Measurements from ENCODE around the gene WWC1.

DNA sequence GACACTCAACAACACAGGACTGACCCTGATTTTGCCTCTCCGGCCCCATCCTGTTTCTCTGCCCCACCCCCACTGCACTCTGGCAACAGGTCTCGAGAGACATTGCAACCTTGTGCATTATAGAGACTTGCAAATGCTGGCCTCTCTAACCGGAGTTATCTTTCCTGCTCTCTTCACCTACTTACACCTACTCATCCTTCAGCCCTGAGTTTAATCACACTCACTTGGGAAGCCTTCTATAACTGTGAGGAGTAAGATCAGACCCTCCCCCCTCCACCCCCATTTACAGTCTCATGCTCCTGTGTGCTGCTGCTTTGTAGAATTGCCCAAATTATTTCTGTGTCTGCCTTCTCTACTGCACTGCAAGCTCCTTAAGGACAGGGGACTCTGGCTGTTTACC lies 42.8 kb downstream of the WWC1 start:
- TF ChIP-seq, protein P1, sequence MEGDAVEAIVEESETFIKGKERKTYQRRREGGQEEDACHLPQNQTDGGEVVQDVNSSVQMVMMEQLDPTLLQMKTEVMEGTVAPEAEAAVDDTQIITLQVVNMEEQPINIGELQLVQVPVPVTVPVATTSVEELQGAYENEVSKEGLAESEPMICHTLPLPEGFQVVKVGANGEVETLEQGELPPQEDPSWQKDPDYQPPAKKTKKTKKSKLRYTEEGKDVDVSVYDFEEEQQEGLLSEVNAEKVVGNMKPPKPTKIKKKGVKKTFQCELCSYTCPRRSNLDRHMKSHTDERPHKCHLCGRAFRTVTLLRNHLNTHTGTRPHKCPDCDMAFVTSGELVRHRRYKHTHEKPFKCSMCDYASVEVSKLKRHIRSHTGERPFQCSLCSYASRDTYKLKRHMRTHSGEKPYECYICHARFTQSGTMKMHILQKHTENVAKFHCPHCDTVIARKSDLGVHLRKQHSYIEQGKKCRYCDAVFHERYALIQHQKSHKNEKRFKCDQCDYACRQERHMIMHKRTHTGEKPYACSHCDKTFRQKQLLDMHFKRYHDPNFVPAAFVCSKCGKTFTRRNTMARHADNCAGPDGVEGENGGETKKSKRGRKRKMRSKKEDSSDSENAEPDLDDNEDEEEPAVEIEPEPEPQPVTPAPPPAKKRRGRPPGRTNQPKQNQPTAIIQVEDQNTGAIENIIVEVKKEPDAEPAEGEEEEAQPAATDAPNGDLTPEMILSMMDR (conservative IDR thresholded peaks at IDR 0.05) = no peak
- no peak for TF ChIP-seq EZH2 (IDR thresholded peaks at IDR 0.05; ENCODE audit: low read depth)

Measured in PC-9 (cell line).